Measurements from ENCODE around the gene PALM3. TPM values are rescaled to one million over a fixed set of nuclear protein-coding genes. Genes with fewer than 3 reads are reported as not detected.

PALM3 gene
- total RNA-seq, 4 donors from 2014 or later, result not detected

- H3K36me3 ChIP-seq, result no peaks in the 10 kb centered on the region
- WGBS, result 37% methylated on average over 9 of the region's 24 CpGs
- no peaks in the 10 kb centered on the region for H3K9me3 ChIP-seq
- peaks cover 27% of the 10 kb centered on the region for H3K4me1 ChIP-seq
- TF ChIP-seq POLR2A (IDR thresholded peaks at IDR 0.05), result no peak
- no peak for TF ChIP-seq EP300 (IDR thresholded peaks at IDR 0.05)
- no peak for TF ChIP-seq CTCF (IDR thresholded peaks at IDR 0.05)
- no peak for TF ChIP-seq POLR2AphosphoS5 (IDR thresholded peaks at IDR 0.05)
- DNase-seq (ENCODE audit: low spot score in 2 of 2), result no peak
- H3K27ac ChIP-seq, result peak overlapping the region; percentile 89
- peak overlapping the region; percentile 77 for H3K4me3 ChIP-seq
- no peaks in the 10 kb centered on the region for H3K27me3 ChIP-seq
Observed at GRCh38 chr19:14081797-14082674, 20.2 kb upstream of the PALM3 start.

GRCh38 chr19:14080887-14081796 is 19.3 kb upstream of the PALM3 start:
- Histone ChIP-seq H3K4me3 (peak overlapping the region; percentile 77), H3K27ac (peak overlapping the region; percentile 89), H3K27me3 (no peaks in the 10 kb centered on the region), H3K9me3 (no peaks in the 10 kb centered on the region), H3K36me3 (no peaks in the 10 kb centered on the region), H3K4me1 (peaks cover 27% of the 10 kb centered on the region)
- DNase-seq (ENCODE audit: low spot score in 2 of 2), result peak; percentile 99 to 100
- TF ChIP-seq POLR2A (IDR thresholded peaks at IDR 0.05) (peak in 1 of 2 donors; percentile 31), POLR2AphosphoS5 (IDR thresholded peaks at IDR 0.05) (peak in 1 of 3 donors; percentile 95), EP300 (IDR thresholded peaks at IDR 0.05) (no peak)
- under 1% methylated on average over 32 of the region's 50 CpGs for WGBS

- Histone ChIP-seq H3K4me3 (no peak overlapping the region), H3K27me3 (no peaks in the 10 kb centered on the region), H3K27ac (no peak overlapping the region), H3K36me3 (no peaks in the 10 kb centered on the region), H3K9me3 (no peaks in the 10 kb centered on the region), H3K4me1 (peaks cover 48% of the 10 kb centered on the region)
- DNase-seq (ENCODE audit: low spot score in 2 of 2), result no peak
- no peak for TF ChIP-seq POLR2AphosphoS5 (IDR thresholded peaks at IDR 0.05)
- TF ChIP-seq EP300 (IDR thresholded peaks at IDR 0.05), result no peak
- no peak for TF ChIP-seq CTCF (IDR thresholded peaks at IDR 0.05)
- TF ChIP-seq POLR2A (IDR thresholded peaks at IDR 0.05), result no peak
- WGBS, result 65% methylated on average over 2 of the region's 2 CpGs
Observed at GRCh38 chr19:14078411-14078810, 16.5 kb upstream of the PALM3 start.

GRCh38 chr19:14073925-14074838 is 12.3 kb upstream of the PALM3 start:
- DNase-seq (ENCODE audit: low spot score in 2 of 2), result no peak
- Histone ChIP-seq H3K4me1 (peaks cover 41% of the 10 kb centered on the region), H3K4me3 (peak overlapping the region; percentile 86), H3K27ac (peak overlapping the region; percentile 92), H3K9me3 (no peaks in the 10 kb centered on the region), H3K36me3 (no peaks in the 10 kb centered on the region), H3K27me3 (no peaks in the 10 kb centered on the region)
- TF ChIP-seq POLR2A (IDR thresholded peaks at IDR 0.05), result no peak
- no peak for TF ChIP-seq EP300 (IDR thresholded peaks at IDR 0.05)
- no peak for TF ChIP-seq POLR2AphosphoS5 (IDR thresholded peaks at IDR 0.05)
- no peak for TF ChIP-seq CTCF (IDR thresholded peaks at IDR 0.05)
- WGBS, result 5% methylated on average over 9 of the region's 44 CpGs
